ENCODE measurements around the gene CLCN6.

DNA sequence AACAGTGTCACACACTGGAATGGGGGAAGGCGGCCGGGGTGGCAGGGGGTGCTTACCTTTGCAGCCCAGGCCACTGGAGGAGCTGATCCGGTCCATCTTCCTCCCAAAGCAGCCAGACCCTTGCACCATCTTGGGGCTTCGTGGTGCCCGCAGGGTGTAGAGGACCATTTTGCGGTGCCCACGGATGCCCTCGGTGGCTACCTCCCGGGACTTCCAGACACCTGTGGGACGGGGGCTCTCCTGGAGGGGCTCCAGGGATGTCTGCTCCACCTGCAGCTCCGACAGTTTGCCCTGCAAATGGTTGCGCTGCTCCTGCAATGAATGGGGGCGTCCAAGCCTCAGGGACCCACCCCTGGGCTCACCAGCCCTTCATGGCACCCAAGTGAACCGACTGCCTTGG, 52.2 kb downstream of the CLCN6 start:
- TF ChIP-seq, protein P1, sequence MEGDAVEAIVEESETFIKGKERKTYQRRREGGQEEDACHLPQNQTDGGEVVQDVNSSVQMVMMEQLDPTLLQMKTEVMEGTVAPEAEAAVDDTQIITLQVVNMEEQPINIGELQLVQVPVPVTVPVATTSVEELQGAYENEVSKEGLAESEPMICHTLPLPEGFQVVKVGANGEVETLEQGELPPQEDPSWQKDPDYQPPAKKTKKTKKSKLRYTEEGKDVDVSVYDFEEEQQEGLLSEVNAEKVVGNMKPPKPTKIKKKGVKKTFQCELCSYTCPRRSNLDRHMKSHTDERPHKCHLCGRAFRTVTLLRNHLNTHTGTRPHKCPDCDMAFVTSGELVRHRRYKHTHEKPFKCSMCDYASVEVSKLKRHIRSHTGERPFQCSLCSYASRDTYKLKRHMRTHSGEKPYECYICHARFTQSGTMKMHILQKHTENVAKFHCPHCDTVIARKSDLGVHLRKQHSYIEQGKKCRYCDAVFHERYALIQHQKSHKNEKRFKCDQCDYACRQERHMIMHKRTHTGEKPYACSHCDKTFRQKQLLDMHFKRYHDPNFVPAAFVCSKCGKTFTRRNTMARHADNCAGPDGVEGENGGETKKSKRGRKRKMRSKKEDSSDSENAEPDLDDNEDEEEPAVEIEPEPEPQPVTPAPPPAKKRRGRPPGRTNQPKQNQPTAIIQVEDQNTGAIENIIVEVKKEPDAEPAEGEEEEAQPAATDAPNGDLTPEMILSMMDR (conservative IDR thresholded peaks at IDR 0.05 in 1 of 2, IDR thresholded peaks at IDR 0.05 in 1 of 2; ENCODE audit: low read depth in 1 of 2, low read length in 2 of 2) = no peak
- TF ChIP-seq EZH2 (IDR thresholded peaks at IDR 0.05; ENCODE audit: low read length, missing control alignments) = no peak

Data from fibroblast of lung (primary cell).